ENCODE results near the gene RNMT. TPM values are rescaled to one million over a fixed set of nuclear protein-coding genes. Genes with fewer than 3 reads are reported as not detected.
"Not testable (repeated sequence)": the region's sequence is repeated elsewhere in the genome, so short reads cannot be mapped to it uniquely, and the experiment has no call there.

Gene RNMT
- total RNA-seq, 1 experiment from 2014 or later = 58.0 TPM

GRCh38 chr18:13726232-13726971, at the start of gene RNMT, which contains the start of gene FAM210A (continued):
- TF ChIP-seq, protein P1, sequence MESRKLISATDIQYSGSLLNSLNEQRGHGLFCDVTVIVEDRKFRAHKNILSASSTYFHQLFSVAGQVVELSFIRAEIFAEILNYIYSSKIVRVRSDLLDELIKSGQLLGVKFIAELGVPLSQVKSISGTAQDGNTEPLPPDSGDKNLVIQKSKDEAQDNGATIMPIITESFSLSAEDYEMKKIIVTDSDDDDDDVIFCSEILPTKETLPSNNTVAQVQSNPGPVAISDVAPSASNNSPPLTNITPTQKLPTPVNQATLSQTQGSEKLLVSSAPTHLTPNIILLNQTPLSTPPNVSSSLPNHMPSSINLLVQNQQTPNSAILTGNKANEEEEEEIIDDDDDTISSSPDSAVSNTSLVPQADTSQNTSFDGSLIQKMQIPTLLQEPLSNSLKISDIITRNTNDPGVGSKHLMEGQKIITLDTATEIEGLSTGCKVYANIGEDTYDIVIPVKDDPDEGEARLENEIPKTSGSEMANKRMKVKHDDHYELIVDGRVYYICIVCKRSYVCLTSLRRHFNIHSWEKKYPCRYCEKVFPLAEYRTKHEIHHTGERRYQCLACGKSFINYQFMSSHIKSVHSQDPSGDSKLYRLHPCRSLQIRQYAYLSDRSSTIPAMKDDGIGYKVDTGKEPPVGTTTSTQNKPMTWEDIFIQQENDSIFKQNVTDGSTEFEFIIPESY (IDR thresholded peaks at IDR 0.05; ENCODE audit: extremely low read depth, insufficient replicate concordance, low read length) = peak; percentile 67
- peak; percentile 82 for TF ChIP-seq SP1 (IDR thresholded peaks at IDR 0.05; ENCODE audit: low read depth)

- H3K9me3 ChIP-seq (ENCODE audit: control insufficient read depth in 1 of 2, insufficient read depth in 1 of 2, low read depth in 1 of 2, low read length in 2 of 2); CTCF ChIA-PET; RAD21 ChIA-PET (ENCODE audit: low non-redundant PET in 1 of 2, low total read pairs in 2 of 2, uncharacterized antibody in 2 of 2, unreplicated experiment in 2 of 2); intact Hi-C loops (cut with micrococcal nuclease); POLR2A ChIA-PET; ATAC-seq; H3K27ac ChIP-seq (ENCODE audit: low read depth, low read length); H3K4me2 ChIP-seq (ENCODE audit: low read length); H2AFZ ChIP-seq (ENCODE audit: low read depth, low read length, poor library complexity, severe bottlenecking); H3K27me3 ChIP-seq (ENCODE audit: insufficient read depth, low read length); BruUV-seq (replicated peaks); H3K36me3 ChIP-seq (ENCODE audit: control insufficient read depth in 1 of 2, insufficient read depth in 2 of 2, low read length in 2 of 2); H4K20me1 ChIP-seq (ENCODE audit: insufficient read depth); DNase-seq (ENCODE audit: low read depth, low spot score); H3K9me2 ChIP-seq (ENCODE audit: insufficient read depth); H3K9ac ChIP-seq (ENCODE audit: low read length); H3K4me3 ChIP-seq (replicated peaks in 1 of 2; ENCODE audit: low read depth in 1 of 2, low read length in 2 of 2): not testable (repeated sequence)
- peaks cover 17 to 47% of the 10 kb centered on the region in 2 experiments for H3K4me1 ChIP-seq (ENCODE audit: control insufficient read depth in 1 of 2, insufficient read depth in 2 of 2, low read length in 2 of 2)
- peaks cover 75% of the 10 kb centered on the region for H3K79me2 ChIP-seq (ENCODE audit: insufficient read depth, low read length)
Measured at GRCh38 chr18:13677350-13677749, 49.1 kb upstream of the RNMT start.

DNA sequence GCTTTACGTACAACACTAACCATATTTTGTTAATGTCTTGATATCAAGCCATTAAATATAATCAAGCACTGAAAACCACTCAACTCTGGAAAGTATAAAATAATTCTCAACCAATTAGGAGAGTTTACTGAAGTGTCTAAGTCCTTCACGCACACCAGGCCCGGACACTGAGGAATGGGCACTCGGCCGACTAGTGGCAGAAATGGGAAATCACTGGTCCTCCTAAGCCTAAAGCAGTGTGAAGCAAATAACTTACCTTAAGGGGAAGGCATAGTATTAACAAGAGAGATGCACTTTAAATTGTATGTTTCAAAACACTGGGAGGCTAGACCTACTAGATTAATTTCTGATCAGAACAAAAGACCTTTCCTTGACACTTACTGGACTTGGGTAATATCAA, 45.9 kb upstream of the RNMT start:
- Histone ChIP-seq H3K4me3 (replicated peaks in 1 of 2; ENCODE audit: low read depth in 1 of 2, low read length in 2 of 2) (no peak overlapping the region), H3K9me3 (ENCODE audit: control insufficient read depth in 1 of 2, insufficient read depth in 1 of 2, low read depth in 1 of 2, low read length in 2 of 2) (no peaks in the 10 kb centered on the region), H3K4me1 (ENCODE audit: control insufficient read depth in 1 of 2, insufficient read depth in 2 of 2, low read length in 2 of 2) (peaks cover 9 to 26% of the 10 kb centered on the region in 2 experiments), H3K36me3 (ENCODE audit: control insufficient read depth in 1 of 2, insufficient read depth in 2 of 2, low read length in 2 of 2) (no peaks in the 10 kb centered on the region; a peak in 1 of 4 replicates), H3K27ac (ENCODE audit: low read depth, low read length) (no peak overlapping the region), H3K9ac (ENCODE audit: low read length) (no peak overlapping the region), H4K20me1 (ENCODE audit: insufficient read depth) (no peaks in the 10 kb centered on the region), H3K9me2 (ENCODE audit: insufficient read depth) (no peaks in the 10 kb centered on the region), H3K79me2 (ENCODE audit: insufficient read depth, low read length) (peaks cover 94% of the 10 kb centered on the region), H3K4me2 (ENCODE audit: low read length) (no peak overlapping the region), H2AFZ (ENCODE audit: low read depth, low read length, poor library complexity, severe bottlenecking) (no peak overlapping the region), H3K27me3 (ENCODE audit: insufficient read depth, low read length) (no peaks in the 10 kb centered on the region)
- RAD21 ChIA-PET (ENCODE audit: low non-redundant PET in 1 of 2, low total read pairs in 2 of 2, uncharacterized antibody in 2 of 2, unreplicated experiment in 2 of 2) = no interaction called here
- peak; percentile 97 for ATAC-seq
- CTCF ChIA-PET = interaction anchor here (1.0 kb wide), 1 partner anchor 15 kb away, joined by 4 read pairs; no protein-coding TSS in a partner anchor
- DNase-seq (ENCODE audit: low read depth, low spot score) = peak; percentile 29
- POLR2A ChIA-PET = no interaction called here
- BruUV-seq (replicated peaks) = no TSS peak
- intact Hi-C loops (cut with micrococcal nuclease) = no loop called here
- TF ChIP-seq, protein P2, sequence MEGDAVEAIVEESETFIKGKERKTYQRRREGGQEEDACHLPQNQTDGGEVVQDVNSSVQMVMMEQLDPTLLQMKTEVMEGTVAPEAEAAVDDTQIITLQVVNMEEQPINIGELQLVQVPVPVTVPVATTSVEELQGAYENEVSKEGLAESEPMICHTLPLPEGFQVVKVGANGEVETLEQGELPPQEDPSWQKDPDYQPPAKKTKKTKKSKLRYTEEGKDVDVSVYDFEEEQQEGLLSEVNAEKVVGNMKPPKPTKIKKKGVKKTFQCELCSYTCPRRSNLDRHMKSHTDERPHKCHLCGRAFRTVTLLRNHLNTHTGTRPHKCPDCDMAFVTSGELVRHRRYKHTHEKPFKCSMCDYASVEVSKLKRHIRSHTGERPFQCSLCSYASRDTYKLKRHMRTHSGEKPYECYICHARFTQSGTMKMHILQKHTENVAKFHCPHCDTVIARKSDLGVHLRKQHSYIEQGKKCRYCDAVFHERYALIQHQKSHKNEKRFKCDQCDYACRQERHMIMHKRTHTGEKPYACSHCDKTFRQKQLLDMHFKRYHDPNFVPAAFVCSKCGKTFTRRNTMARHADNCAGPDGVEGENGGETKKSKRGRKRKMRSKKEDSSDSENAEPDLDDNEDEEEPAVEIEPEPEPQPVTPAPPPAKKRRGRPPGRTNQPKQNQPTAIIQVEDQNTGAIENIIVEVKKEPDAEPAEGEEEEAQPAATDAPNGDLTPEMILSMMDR (IDR thresholded peaks at IDR 0.05 in 2 of 3, conservative IDR thresholded peaks at IDR 0.05 in 1 of 3; ENCODE audit: borderline replicate concordance in 1 of 3, insufficient read depth in 1 of 3, low read depth in 2 of 3, low read length in 2 of 3) = peak in 2 of 3 experiments; percentile 75 to 78; a peak in 4 of 6 replicates
- no peak for TF ChIP-seq CEBPB (IDR thresholded peaks at IDR 0.05; ENCODE audit: low read depth)
- peak; percentile 26; the same call in 1 of the 2 replicates for TF ChIP-seq RAD21 (IDR thresholded peaks at IDR 0.05; ENCODE audit: low read depth)
- TF ChIP-seq ZNF274 (IDR thresholded peaks at IDR 0.05; ENCODE audit: low read depth, low read length) = no peak
- TF ChIP-seq SP1 (IDR thresholded peaks at IDR 0.05; ENCODE audit: low read depth) = no peak

Measured in HCT116 (cell line).